ENCODE results near the gene UNC5C. TPM values are rescaled to one million over a fixed set of nuclear protein-coding genes. Genes with fewer than 3 reads are reported as not detected.

The UNC5C gene
- polyA plus RNA-seq, 1 donor (not counting 4 experiments of a cell fraction or from before 2014, with no cell fraction given), result not detected

DNA sequence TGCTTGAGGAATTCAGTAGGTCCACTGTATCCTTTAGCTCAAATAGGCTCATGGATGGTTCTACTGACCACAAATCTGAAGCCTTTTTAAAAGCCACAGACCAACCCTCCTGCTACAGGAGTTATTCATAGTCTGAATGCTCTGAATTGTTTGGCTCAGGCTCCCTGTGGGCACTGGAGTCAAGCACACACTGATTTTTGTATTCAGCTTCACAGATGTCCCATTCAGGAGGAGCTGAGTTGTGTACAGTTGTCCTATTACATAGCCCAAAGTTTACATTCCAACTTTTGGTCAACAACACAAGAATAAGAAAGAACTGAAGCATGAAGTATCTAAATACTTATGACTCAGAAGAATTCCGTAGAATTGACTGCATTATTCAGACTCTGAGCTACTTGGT is 243.9 kb downstream of the UNC5C start:
- no peaks in the 10 kb centered on the region for H3K4me1 ChIP-seq (ENCODE audit: control insufficient read depth, extremely low read depth, insufficient read depth, low read length)
- H3K27me3 ChIP-seq (ENCODE audit: control insufficient read depth, extremely low read depth, insufficient read depth, low read length), result no peaks in the 10 kb centered on the region
- H3K36me3 ChIP-seq (ENCODE audit: control insufficient read depth in 2 of 2, extremely low read depth in 1 of 2, insufficient read depth in 2 of 2, low read length in 2 of 2), result no peaks in the 10 kb centered on the region
- no peak overlapping the region for H3K4me3 ChIP-seq (ENCODE audit: control insufficient read depth in 2 of 3, extremely low read depth in 1 of 3, insufficient read depth in 2 of 3, low read depth in 1 of 3, low read length in 3 of 3)
- no peaks in the 10 kb centered on the region for H3K79me2 ChIP-seq (ENCODE audit: control insufficient read depth, insufficient read depth, low read length)
- no peak overlapping the region for H3K27ac ChIP-seq (ENCODE audit: control insufficient read depth, insufficient read depth, low read length)
- FAIRE-seq (no peak), DNase-seq (ENCODE audit: low read depth, low spot score) (no peak)
- no peaks in the 10 kb centered on the region for H4K20me1 ChIP-seq (ENCODE audit: control insufficient read depth, extremely low read depth, insufficient read depth, low read length)
- H3K9me1 ChIP-seq (ENCODE audit: control insufficient read depth, extremely low read depth, insufficient read depth, low read length), result no peaks in the 10 kb centered on the region
- no peaks in the 10 kb centered on the region for H3K9me3 ChIP-seq (ENCODE audit: control insufficient read depth, low read depth, low read length)
- no peak overlapping the region for H2AFZ ChIP-seq (ENCODE audit: control insufficient read depth, low read length)
- TF ChIP-seq EZH2 (IDR thresholded peaks at IDR 0.05; ENCODE audit: low read length) (no peak), CTCF (optimal IDR thresholded peaks at IDR 0.05 in 1 of 3, IDR thresholded peaks at IDR 0.05 in 1 of 3, conservative IDR thresholded peaks at IDR 0.05 in 1 of 3; ENCODE audit: extremely low read depth in 1 of 3, insufficient read depth in 2 of 3, low read length in 3 of 3) (no peak)
- H3K9ac ChIP-seq (ENCODE audit: control insufficient read depth, extremely low read depth, insufficient read depth, low read length), result no peak overlapping the region
- no peak overlapping the region for H3K4me2 ChIP-seq (ENCODE audit: control insufficient read depth, extremely low read depth, insufficient read depth, low read depth, low read length)
- dilution Hi-C loops (cut with MboI; ENCODE audit: extremely low pct_ligation_motif_present, low sequenced_read_pairs), result no loop called here

DNA sequence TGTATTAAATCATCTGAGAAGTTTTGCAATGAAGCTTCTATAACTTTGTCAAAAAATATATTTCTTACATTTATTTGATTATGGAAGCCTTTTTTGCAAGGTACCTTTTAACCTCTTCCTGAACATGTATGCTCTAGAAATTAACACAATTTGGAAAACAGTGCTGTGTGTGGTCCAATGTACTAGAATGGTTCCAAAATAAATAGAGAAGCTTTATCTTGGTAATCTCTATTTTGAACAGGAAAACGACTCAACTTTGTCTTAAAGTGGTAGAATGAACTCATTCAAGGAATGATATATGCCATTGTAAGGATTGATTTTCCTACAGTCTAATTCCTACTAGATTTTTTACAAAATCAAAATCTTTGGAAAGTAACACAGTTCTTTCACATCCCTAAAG is 248.5 kb downstream of the UNC5C start:
- H3K36me3 ChIP-seq (ENCODE audit: control insufficient read depth in 2 of 2, extremely low read depth in 1 of 2, insufficient read depth in 2 of 2, low read length in 2 of 2), result no peaks in the 10 kb centered on the region
- H3K9me3 ChIP-seq (ENCODE audit: control insufficient read depth, low read depth, low read length), result no peaks in the 10 kb centered on the region
- no peak overlapping the region for H3K27ac ChIP-seq (ENCODE audit: control insufficient read depth, insufficient read depth, low read length)
- no peaks in the 10 kb centered on the region for H3K79me2 ChIP-seq (ENCODE audit: control insufficient read depth, insufficient read depth, low read length)
- H4K20me1 ChIP-seq (ENCODE audit: control insufficient read depth, extremely low read depth, insufficient read depth, low read length), result no peaks in the 10 kb centered on the region
- no peak for DNase-seq (ENCODE audit: low read depth, low spot score)
- no peaks in the 10 kb centered on the region for H3K4me1 ChIP-seq (ENCODE audit: control insufficient read depth, extremely low read depth, insufficient read depth, low read length)
- no peak for FAIRE-seq
- dilution Hi-C loops (cut with MboI; ENCODE audit: extremely low pct_ligation_motif_present, low sequenced_read_pairs), result no loop called here
- no peak overlapping the region for H3K4me2 ChIP-seq (ENCODE audit: control insufficient read depth, extremely low read depth, insufficient read depth, low read depth, low read length)
- no peak overlapping the region for H2AFZ ChIP-seq (ENCODE audit: control insufficient read depth, low read length)
- no peak for TF ChIP-seq EZH2 (IDR thresholded peaks at IDR 0.05; ENCODE audit: low read length)
- TF ChIP-seq CTCF (optimal IDR thresholded peaks at IDR 0.05 in 1 of 3, IDR thresholded peaks at IDR 0.05 in 1 of 3, conservative IDR thresholded peaks at IDR 0.05 in 1 of 3; ENCODE audit: extremely low read depth in 1 of 3, insufficient read depth in 2 of 3, low read length in 3 of 3), result no peak
- no peaks in the 10 kb centered on the region for H3K27me3 ChIP-seq (ENCODE audit: control insufficient read depth, extremely low read depth, insufficient read depth, low read length)
- H3K9me1 ChIP-seq (ENCODE audit: control insufficient read depth, extremely low read depth, insufficient read depth, low read length), result no peaks in the 10 kb centered on the region
- no peak overlapping the region for H3K4me3 ChIP-seq (ENCODE audit: control insufficient read depth in 2 of 3, extremely low read depth in 1 of 3, insufficient read depth in 2 of 3, low read depth in 1 of 3, low read length in 3 of 3)
- no peak overlapping the region for H3K9ac ChIP-seq (ENCODE audit: control insufficient read depth, extremely low read depth, insufficient read depth, low read length)

All from keratinocyte (primary cell).